IMR-90 (cell line): ENCODE results near the gene HDAC2. TPM values are rescaled to one million over a fixed set of nuclear protein-coding genes. Genes with fewer than 3 reads are reported as not detected.
"Not testable (repeated sequence)": the region's sequence is repeated elsewhere in the genome, so short reads cannot be mapped to it uniquely, and the experiment has no call there.

Source experiments
- ATAC-seq: fragments of 200-7000 bp; cut with Tn5 transposase; 2 replicates; pipeline ENCODE4 v1.9.1; 2020; ENCODE audit warnings: low read depth, mild to moderate bottlenecking, moderate library complexity
- BruUV-seq: library from RNA; stranded (reverse); fragments of 400-500 nt; replicated peaks from 2 replicates; lab custom pipeline; 2021; lab: Mats Ljungman, UMichigan
- CTCF ChIA-PET: fragments of 300-600 bp; formaldehyde crosslinking; extraction: SDS; loops from one replicate; lab custom pipeline; 2021; ENCODE audit warnings: antibody characterized with exemption; lab: Yijun Ruan, JAX
- POLR2A ChIA-PET: fragments of 300-600 bp; sonication (Branson Sonifier 250); formaldehyde crosslinking; loops from one replicate; lab custom pipeline; 2022; ENCODE audit warnings: antibody characterized with exemption; ENCODE audit not compliant: unreplicated experiment; lab: Charles Lee
- DNase-seq: peaks from one replicate; pipeline ENCODE4 v3.0.0; 2013
- H2AFZ ChIP-seq: replicated peaks from 2 replicates; pipeline ENCODE3; 2013; ENCODE audit warnings: low read length, mild to moderate bottlenecking; ENCODE audit not compliant: poor library complexity
- H2AK5ac ChIP-seq: 2 replicates; pipeline ENCODE4 v1.6.1; 2013; ENCODE audit warnings: low read depth, low read length, inconsistent platforms
- H2AK9ac ChIP-seq: replicated peaks from 2 replicates; pipeline ENCODE3; 2013; ENCODE audit warnings: mild to moderate bottlenecking, low read depth, low read length, moderate library complexity; ENCODE audit not compliant: poor library complexity
- H2BK120ac ChIP-seq: 2 replicates; pipeline ENCODE4 v1.6.1; 2013; ENCODE audit warnings: low read depth, low read length, inconsistent platforms
- H2BK15ac ChIP-seq: 3 replicates; pipeline ENCODE4 v1.6.1; 2013; ENCODE audit warnings: low read depth, low read length, inconsistent platforms
- H2BK20ac ChIP-seq: 2 replicates; pipeline ENCODE4 v1.6.1; 2013; ENCODE audit warnings: low read depth, mild to moderate bottlenecking, inconsistent platforms, low read length, moderate library complexity
- H2BK5ac ChIP-seq: 2 replicates; pipeline ENCODE4 v1.6.1; 2013; ENCODE audit warnings: mild to moderate bottlenecking, low read depth, low read length, inconsistent platforms; ENCODE audit not compliant: poor library complexity, severe bottlenecking
- H3K14ac ChIP-seq: replicated peaks from 2 replicates; pipeline ENCODE4 v1.6.1; 2013; ENCODE audit warnings: low read depth, low read length, inconsistent platforms
- H3K18ac ChIP-seq: 2 replicates; pipeline ENCODE4 v1.6.1; 2013; ENCODE audit warnings: low read depth, low read length, control low read depth
- H3K23ac ChIP-seq: 2 replicates; pipeline ENCODE4 v1.6.1; 2013; ENCODE audit warnings: low read depth, low read length, inconsistent platforms
- H3K27ac ChIP-seq: 2 replicates; pipeline ENCODE4 v1.5.1; 2013; ENCODE audit warnings: mild to moderate bottlenecking, control low read depth, low read length; ENCODE audit not compliant: insufficient read depth
- H3K27me3 ChIP-seq: 2 replicates; pipeline ENCODE4 v1.6.1; 2013; ENCODE audit warnings: low read length; ENCODE audit not compliant: control insufficient read depth, insufficient read depth
- H3K36me3 ChIP-seq: 2 replicates; pipeline ENCODE4 v1.6.1; 2013; ENCODE audit warnings: low read length, mixed read lengths; ENCODE audit not compliant: control insufficient read depth, insufficient read depth
- H3K4ac ChIP-seq: 2 replicates; pipeline ENCODE4 v1.6.1; 2013; ENCODE audit warnings: low read depth, low read length, inconsistent platforms
- H3K4me1 ChIP-seq: 2 replicates; pipeline ENCODE4 v1.6.1; 2013; ENCODE audit warnings: low read length, mixed read lengths; ENCODE audit not compliant: control insufficient read depth, insufficient read depth
- H3K4me2 ChIP-seq: 2 replicates; pipeline ENCODE4 v1.6.1; 2013; ENCODE audit warnings: low read depth, mild to moderate bottlenecking, control low read depth, low read length, moderate library complexity
- H3K4me3 ChIP-seq: 2 replicates; pipeline ENCODE4 v1.5.1; 2013; ENCODE audit warnings: low read depth, mild to moderate bottlenecking, control low read depth, low read length, moderate library complexity; ENCODE audit not compliant: insufficient read depth
- H3K56ac ChIP-seq: 2 replicates; pipeline ENCODE4 v1.6.1; 2013; ENCODE audit warnings: low read length, inconsistent platforms; ENCODE audit not compliant: insufficient read depth; ENCODE audit errors: extremely low read depth
- H3K79me1 ChIP-seq, 2 experiments: 2 replicates each; pipeline ENCODE4 v1.6.1; 2013; ENCODE audit warnings: low read length in 2 of 2, inconsistent platforms in 1 of 2, low read depth in 1 of 2
- H3K9ac ChIP-seq: 2 replicates; pipeline ENCODE4 v1.6.1; 2013; ENCODE audit warnings: low read depth, low read length, control low read depth
- H3K9me1 ChIP-seq: 2 replicates; pipeline ENCODE4 v1.6.1; 2013; ENCODE audit warnings: low read length, inconsistent platforms; ENCODE audit not compliant: insufficient read depth
- H3K9me3 ChIP-seq: 2 replicates; pipeline ENCODE4 v1.6.1; 2013; ENCODE audit warnings: low read length; ENCODE audit not compliant: control insufficient read depth, insufficient read depth
- H4K20me1 ChIP-seq: 2 replicates; pipeline ENCODE4 v1.6.1; 2013; ENCODE audit warnings: low read length, inconsistent platforms; ENCODE audit not compliant: insufficient read depth
- H4K5ac ChIP-seq: 2 replicates; pipeline ENCODE4 v1.6.1; 2013; ENCODE audit warnings: mild to moderate bottlenecking, low read depth, low read length, control low read depth
- H4K8ac ChIP-seq, 2 experiments: 2 replicates each; pipeline ENCODE4 v1.6.1; 2013; ENCODE audit warnings: low read depth in 2 of 2, low read length in 2 of 2, control low read depth in 1 of 2, inconsistent platforms in 1 of 2
- H4K91ac ChIP-seq: 2 replicates; pipeline ENCODE4 v1.6.1; 2013; ENCODE audit warnings: low read depth, low read length, inconsistent platforms; ENCODE audit not compliant: insufficient read depth
- WGBS, 2 experiments: methylation state at CpG; one replicate each; pipeline versions ENCODE4 v1.1.5 to v1.1.7; 2013; ENCODE audit warnings: missing lambda C conversion rate in 2 of 2; ENCODE audit not compliant: insufficient read length in 1 of 2; ENCODE audit errors: extremely low coverage in 2 of 2; 5-methylcytosine and 5-hydroxymethylcytosine counted together
- dilution Hi-C: fragments of 300-500 bp; cut with HindIII; formaldehyde crosslinking; loops from one replicate; pipeline ENCODE4 v1.14.3; 2018; ENCODE audit warnings: low sequenced_read_pairs; ENCODE audit not compliant: unreplicated experiment
- in situ Hi-C: fragments of 300-500 bp; cut with MboI; formaldehyde crosslinking; loops from 3 replicates; pipeline ENCODE4 v1.14.3; 2019; ENCODE audit warnings: low sequenced_read_pairs, inconsistent platforms, mixed read lengths
- intact Hi-C: fragments of 100-400 bp; cut with micrococcal nuclease; formaldehyde crosslinking; loops from 2 replicates; pipeline ENCODE4 v1.10.0; 2022
- polyA plus RNA-seq, 3 experiments: library from polyadenylated mRNA; depleted of rRNA; stranded (reverse); fragments of >200 nt; gene quantifications; 2 replicates each; pipeline ENCODE4 v1.2.3, GENCODE V29; 2012; ENCODE audit warnings: low replicate concordance in 1 of 3
- total RNA-seq: library from RNA; depleted of rRNA; stranded (reverse); fragments of >200 nt; gene quantifications from 2 replicates; pipeline ENCODE4 v1.2.3, GENCODE V29; 2012

Gene HDAC2
- total and polyA plus RNA-seq, 2 of the 4 experiments (the other 2 are of a cell fraction), result 72.6 to 122 TPM

GRCh38 chr6:114011486-114011885 lies 40.5 kb upstream of the HDAC2 start:
- H3K23ac ChIP-seq, H3K9me1 ChIP-seq, H2AK5ac ChIP-seq, H4K8ac ChIP-seq, dilution Hi-C loops, H3K79me1 ChIP-seq, in situ Hi-C loops, H3K36me3 ChIP-seq, H3K4me1 ChIP-seq, ATAC-seq, H2BK120ac ChIP-seq, H3K18ac ChIP-seq, intact Hi-C loops, H3K27ac ChIP-seq, H3K27me3 ChIP-seq, H2BK5ac ChIP-seq, H3K14ac ChIP-seq, H3K56ac ChIP-seq, H3K9ac ChIP-seq, H4K20me1 ChIP-seq, H2AFZ ChIP-seq, H3K4me2 ChIP-seq, CTCF ChIA-PET, H3K9me3 ChIP-seq, H3K4ac ChIP-seq, H4K91ac ChIP-seq, H2BK20ac ChIP-seq, DNase-seq, H2BK15ac ChIP-seq, H4K5ac ChIP-seq, H2AK9ac ChIP-seq, POLR2A ChIA-PET, H3K4me3 ChIP-seq, BruUV-seq: not testable (repeated sequence)
- WGBS, 2 experiments, result no CpG with 5 or more reads among the region's 7 CpGs
